C1 segment of cervical spinal cord (tissue), 14 donors: ENCODE data around the gene SSBP3.
A peak's percentile ranks its signal among the peaks of the same experiment; 100 is the strongest.
"Not testable (repeated sequence)": the region's sequence is repeated elsewhere in the genome, so short reads cannot be mapped to it uniquely, and the experiment has no call there.

ENCODE experiments used
- DNase-seq, 14 donors: peaks; one replicate each; lab custom pipeline; 2025; lab: John Stamatoyannopoulos, UW

SSBP3 gene

GRCh38 chr1:54392401-54392800 is 13.8 kb downstream of the SSBP3 start:
- DNase-seq, result no peak

- DNase-seq, result peak in 1 of 14 donors; percentile 20
Measured at GRCh38 chr1:54391450-54392209, 14.6 kb downstream of the SSBP3 start.

- DNase-seq, result peak in 7 of 14 donors; percentile 14 to 81 (median 17)
Measured at GRCh38 chr1:54390655-54391054, 15.5 kb downstream of the SSBP3 start.

DNA sequence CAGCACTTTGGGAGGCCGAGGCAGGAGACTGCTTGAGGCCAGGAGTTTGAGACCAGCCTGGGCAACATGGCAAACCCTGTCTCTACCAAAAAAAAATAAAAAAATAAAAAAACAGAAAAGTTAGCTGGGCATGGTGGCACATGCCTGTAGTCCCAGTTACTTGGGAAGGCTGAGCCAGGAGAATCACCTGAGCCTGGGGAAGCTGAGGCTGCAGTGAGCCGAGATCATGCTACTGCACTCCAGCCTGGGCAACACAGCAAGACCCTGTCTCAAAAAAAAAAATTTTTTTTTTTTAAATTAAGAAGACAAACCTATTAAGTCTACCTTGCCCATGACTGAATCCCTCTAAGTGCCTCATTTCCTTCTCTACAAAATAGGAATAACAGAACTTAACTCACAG is 16.6 kb downstream of the SSBP3 start:
- not testable (repeated sequence) for DNase-seq

DNA sequence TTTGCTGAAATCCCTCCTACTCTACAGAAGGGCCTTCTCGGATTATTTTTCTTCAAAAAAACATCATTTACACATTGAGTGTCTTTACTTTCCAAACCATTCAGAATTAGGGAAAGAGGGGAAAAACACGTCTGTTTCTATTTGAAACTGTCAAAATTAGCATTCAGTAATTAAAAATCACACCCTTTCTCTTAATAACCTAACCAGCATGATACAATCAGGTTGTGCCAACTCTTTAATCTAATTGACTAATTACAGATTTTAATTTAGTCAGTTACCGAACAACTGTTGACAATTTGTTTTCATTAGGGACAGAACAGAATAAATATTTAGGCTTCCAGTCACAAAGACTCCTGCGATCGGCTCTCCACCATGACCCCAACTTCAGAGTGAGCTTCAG is 18.8 kb downstream of the SSBP3 start:
- no peak for DNase-seq

DNA sequence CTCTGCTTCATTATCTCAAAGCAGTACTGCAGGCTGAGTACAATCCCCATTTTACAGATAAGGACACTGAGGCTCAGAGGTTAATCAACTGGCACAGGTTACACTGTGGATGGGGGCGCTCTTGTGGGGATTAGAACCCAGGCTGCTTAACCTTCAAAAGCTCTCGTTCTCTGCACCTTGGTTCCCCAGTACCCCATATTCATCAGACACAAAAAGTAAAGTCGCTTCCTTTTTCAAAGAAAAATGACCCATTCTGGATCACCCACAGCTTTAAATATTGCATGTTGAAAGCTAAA is 20.5 kb downstream of the SSBP3 start:
- DNase-seq, result no peak

- DNase-seq, result no peak
Measured at GRCh38 chr1:54384918-54385726, 21.1 kb downstream of the SSBP3 start.

DNA sequence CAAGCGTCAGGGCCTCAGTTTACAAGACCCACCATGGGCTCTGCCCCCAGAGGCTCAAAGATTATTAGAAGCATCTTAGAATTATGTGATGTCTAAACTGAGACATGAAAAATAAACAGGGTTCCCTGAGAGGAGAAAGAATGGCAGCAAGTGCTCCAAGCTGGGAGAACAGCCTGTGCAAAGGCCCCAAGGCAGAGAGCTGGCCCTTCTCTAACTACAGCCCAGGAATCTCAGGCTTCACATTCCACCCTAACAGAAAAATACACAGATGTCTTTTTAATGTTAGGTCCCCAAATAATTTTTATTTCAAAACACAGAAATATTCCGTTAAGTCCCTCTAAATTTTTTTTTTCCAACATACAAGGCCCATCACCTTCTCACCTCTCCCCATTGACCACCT is 21.7 kb downstream of the SSBP3 start:
- no peak for DNase-seq

GRCh38 chr1:54381524-54381923 is 24.7 kb downstream of the SSBP3 start:
- DNase-seq, result no peak

- peak in 1 of 14 donors; percentile 67 for DNase-seq
Measured at GRCh38 chr1:54380290-54380882, 25.8 kb downstream of the SSBP3 start.

- peak in 3 of 14 donors; percentile 16 to 67 (median 18) for DNase-seq
Measured at GRCh38 chr1:54379555-54380289, 26.5 kb downstream of the SSBP3 start.

GRCh38 chr1:54378874-54379554 is 27.2 kb downstream of the SSBP3 start:
- peak in 1 of 14 donors; percentile 22 for DNase-seq

DNA sequence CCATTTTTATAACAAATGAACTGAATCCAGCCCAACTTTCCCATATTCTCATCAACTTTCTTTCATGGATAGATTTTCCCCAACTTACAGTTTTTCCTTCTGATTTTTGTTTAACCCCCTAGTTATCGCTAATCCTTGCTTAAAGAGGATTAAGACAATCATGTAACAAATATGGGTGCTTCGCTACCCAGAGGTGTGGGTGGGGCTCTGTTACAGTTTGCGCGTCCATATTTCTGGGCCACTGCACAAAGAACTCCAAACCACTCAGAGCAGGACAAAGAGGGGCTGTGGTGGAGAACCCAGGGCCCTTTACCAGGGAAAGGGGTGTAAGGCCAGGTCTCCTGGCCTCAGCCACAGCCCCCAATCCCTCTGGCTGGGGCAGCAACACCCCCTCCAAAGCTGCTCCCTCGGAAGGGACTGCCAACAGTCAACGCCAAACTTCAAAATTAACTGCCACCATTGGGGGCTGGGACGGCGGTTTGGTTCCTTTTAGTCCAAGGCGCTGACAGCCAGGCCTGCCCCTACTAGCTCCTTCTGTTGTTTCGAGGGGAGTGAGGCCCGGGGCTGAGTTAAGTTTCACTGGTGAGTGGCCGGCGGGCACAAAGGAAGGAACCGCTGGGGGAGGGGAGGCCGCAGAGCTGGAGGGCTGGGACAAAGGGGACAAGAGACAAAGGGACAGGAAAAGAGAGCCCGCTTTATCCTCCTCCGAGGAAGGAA is 27.9 kb downstream of the SSBP3 start:
- peak in 5 of 14 donors; percentile 15 to 50 (median 16) for DNase-seq

- no peak for DNase-seq
Measured at GRCh38 chr1:54377040-54377691, 29.0 kb downstream of the SSBP3 start.

GRCh38 chr1:54376430-54377039 is 29.7 kb downstream of the SSBP3 start:
- no peak for DNase-seq

DNA sequence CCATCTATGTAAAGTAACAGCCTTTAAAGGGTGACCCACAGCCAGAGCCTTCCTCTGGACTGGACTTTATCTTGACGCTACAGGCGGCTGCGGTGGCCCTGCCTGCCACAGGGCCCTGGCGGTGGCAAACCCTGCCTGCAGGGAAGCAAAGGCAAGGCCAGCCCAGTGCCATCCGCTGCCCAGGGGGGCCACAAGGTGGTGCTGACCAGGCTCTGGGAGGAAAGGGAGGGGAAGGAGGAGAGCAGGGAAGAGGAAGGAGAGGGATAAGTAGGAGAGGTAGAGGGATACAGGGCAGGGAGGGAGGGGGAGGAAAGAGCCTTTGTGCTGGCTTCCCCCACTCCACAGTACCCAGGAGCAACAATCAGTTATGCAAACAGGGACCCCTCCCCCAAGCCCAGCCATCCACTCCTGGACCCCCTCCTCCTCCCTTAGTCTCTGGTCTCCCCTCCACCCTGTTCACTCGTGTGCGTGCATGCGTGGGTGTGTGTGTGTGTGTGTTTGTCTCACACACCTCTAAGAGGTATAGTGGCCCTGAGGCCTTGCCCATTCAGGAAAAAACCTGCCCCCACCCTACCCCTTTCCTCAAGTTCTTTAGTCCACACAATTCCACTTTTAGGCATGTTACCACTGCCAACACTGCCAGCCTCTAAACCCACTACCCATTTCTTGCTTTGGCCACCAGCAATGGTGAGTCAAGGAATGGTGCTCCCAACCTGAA is 30.3 kb downstream of the SSBP3 start:
- peak in 1 of 14 donors; percentile 7 for DNase-seq

- DNase-seq, result no peak
Measured at GRCh38 chr1:54375298-54375697, 30.9 kb downstream of the SSBP3 start.

- DNase-seq, result no peak
Measured at GRCh38 chr1:54374766-54375165, 31.4 kb downstream of the SSBP3 start.

GRCh38 chr1:54372978-54373377 is 33.2 kb downstream of the SSBP3 start:
- DNase-seq, result no peak
